ENCODE results near the gene TMOD4. TPM values are rescaled to one million over a fixed set of nuclear protein-coding genes. Genes with fewer than 3 reads are reported as not detected.
"Not testable (repeated sequence)": the region's sequence is repeated elsewhere in the genome, so short reads cannot be mapped to it uniquely, and the experiment has no call there.

TMOD4 gene
- total RNA-seq, result not detected in 2 replicates

DNA sequence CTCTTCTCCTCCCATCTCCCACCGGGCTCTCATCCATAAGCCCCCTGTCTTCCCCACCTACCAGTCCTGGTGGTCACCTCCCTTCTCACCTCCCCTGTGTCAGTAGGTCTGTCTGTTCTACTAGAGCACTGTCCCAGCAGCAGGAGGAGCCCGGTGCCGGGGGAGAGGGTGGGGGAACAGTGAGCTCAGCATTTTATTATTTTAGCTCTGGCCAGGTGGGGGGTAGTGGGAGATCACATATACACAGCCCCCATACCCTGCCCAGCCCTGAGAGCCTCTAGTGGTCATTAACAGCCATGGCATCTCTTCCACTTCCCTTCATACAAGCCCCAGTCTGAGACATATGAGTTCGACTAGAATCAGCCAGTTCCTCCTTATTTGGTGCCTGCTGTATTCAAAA is at the start of gene TMOD4:
Gene TMOD4, minus strand, starts transcription at position 119 of the 400 bp plus-strand sequence. CDS start 1,106 bp downstream, outside the sequence.
- peaks cover 15% of the 10 kb centered on the region for H3K36me3 ChIP-seq (ENCODE audit: control insufficient read depth, insufficient read depth, low read length)
- no peak for DNase-seq (ENCODE audit: low read depth)
- peak; percentile 52 for TF ChIP-seq CTCF (IDR thresholded peaks at IDR 0.05; ENCODE audit: insufficient read depth, low read length, severe bottlenecking)
- no peaks in the 10 kb centered on the region for H3K27me3 ChIP-seq (ENCODE audit: control insufficient read depth, insufficient read depth, low read length)
- H3K4me3 ChIP-seq (ENCODE audit: low read depth, low read length), result no peak within 1 kb of the TSS
- FAIRE-seq, result no peak

DNA sequence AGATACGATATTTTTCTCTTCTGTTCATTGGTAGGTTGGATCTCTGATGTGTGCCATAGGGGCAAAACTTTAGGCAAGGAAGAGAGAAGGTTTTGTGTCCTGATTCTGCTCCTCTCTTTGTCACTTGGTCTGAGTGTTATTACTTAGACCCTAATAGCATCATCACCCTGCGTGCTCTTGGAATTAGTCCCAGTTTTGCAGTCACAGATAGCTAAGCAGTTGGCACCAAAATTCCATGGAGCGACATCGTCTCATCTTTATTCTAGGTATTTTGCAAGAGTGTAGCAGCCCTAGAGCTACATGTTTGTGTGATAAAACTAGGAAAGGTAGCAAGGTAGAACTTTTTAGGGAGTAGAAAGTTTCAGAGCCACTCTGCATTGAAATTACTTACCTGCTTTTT is 46.3 kb upstream of the TMOD4 start:
- H3K36me3 ChIP-seq (ENCODE audit: control insufficient read depth, insufficient read depth, low read length), result peaks cover 7% of the 10 kb centered on the region
- no peaks in the 10 kb centered on the region for H3K27me3 ChIP-seq (ENCODE audit: control insufficient read depth, insufficient read depth, low read length)
- H3K4me3 ChIP-seq (ENCODE audit: low read depth, low read length), result no peak overlapping the region
- FAIRE-seq, result no peak
- no peak for TF ChIP-seq CTCF (IDR thresholded peaks at IDR 0.05; ENCODE audit: insufficient read depth, low read length, severe bottlenecking)
- DNase-seq (ENCODE audit: low read depth), result no peak

DNA sequence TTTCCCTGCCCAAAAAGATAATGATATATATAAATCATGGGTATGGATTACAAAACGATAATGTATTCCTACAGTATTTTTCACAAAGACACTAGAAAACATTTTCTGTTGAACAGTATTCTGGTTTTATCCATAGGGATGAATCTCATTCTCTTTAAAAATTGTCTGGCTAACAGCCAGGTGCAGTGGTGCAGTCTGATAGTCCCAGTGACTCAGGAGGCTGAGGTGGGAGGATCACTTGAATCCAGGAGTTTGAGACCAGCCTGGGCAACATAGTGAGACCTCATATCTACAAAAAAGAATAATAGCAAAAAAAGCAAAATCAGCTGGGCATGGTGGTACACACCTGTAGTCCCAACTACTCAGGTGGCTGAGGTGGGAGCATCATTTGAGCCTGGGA is 45.8 kb upstream of the TMOD4 start:
- H3K36me3 ChIP-seq (ENCODE audit: control insufficient read depth, insufficient read depth, low read length), result peaks cover 7% of the 10 kb centered on the region
- DNase-seq (ENCODE audit: low read depth) (no peak), FAIRE-seq (no peak)
- H3K27me3 ChIP-seq (ENCODE audit: control insufficient read depth, insufficient read depth, low read length), result no peaks in the 10 kb centered on the region
- H3K4me3 ChIP-seq (ENCODE audit: low read depth, low read length), result no peak overlapping the region
- TF ChIP-seq CTCF (IDR thresholded peaks at IDR 0.05; ENCODE audit: insufficient read depth, low read length, severe bottlenecking), result no peak

DNA sequence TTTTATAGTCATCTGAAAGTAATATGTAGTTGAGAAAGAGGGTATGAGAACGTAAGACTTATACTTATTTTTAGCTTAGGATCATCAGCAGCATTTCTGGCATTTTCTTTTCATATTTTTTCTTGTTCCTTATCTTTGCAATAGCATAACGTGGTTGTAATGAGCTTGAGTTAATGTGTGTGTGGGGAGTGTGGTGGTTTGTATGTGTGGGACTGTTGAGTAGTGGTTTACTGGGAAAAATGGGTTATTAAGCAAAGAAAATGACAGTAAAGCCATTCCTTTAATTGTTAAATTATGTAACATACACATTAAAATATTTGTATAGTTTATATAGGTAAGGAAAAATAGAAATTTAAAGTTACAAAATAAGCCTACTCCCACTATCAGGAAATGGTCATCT is 37.8 kb upstream of the TMOD4 start:
- H3K27me3 ChIP-seq (ENCODE audit: control insufficient read depth, insufficient read depth, low read length), result no peaks in the 10 kb centered on the region
- no peak for DNase-seq (ENCODE audit: low read depth)
- no peak for FAIRE-seq
- H3K4me3 ChIP-seq (ENCODE audit: low read depth, low read length), result no peak overlapping the region
- no peak for TF ChIP-seq CTCF (IDR thresholded peaks at IDR 0.05; ENCODE audit: insufficient read depth, low read length, severe bottlenecking)
- H3K36me3 ChIP-seq (ENCODE audit: control insufficient read depth, insufficient read depth, low read length), result peaks cover 6% of the 10 kb centered on the region

GRCh38 chr1:151211972-151212705 is 36.4 kb upstream of the TMOD4 start:
- Histone ChIP-seq H3K27me3 (ENCODE audit: control insufficient read depth, insufficient read depth, low read length) (no peaks in the 10 kb centered on the region), H3K4me3 (ENCODE audit: low read depth, low read length) (no peak overlapping the region), H3K36me3 (ENCODE audit: control insufficient read depth, insufficient read depth, low read length) (peaks cover 6% of the 10 kb centered on the region)
- no peak for TF ChIP-seq CTCF (IDR thresholded peaks at IDR 0.05; ENCODE audit: insufficient read depth, low read length, severe bottlenecking)
- FAIRE-seq, result no peak
- DNase-seq (ENCODE audit: low read depth), result peak; percentile 38

DNA sequence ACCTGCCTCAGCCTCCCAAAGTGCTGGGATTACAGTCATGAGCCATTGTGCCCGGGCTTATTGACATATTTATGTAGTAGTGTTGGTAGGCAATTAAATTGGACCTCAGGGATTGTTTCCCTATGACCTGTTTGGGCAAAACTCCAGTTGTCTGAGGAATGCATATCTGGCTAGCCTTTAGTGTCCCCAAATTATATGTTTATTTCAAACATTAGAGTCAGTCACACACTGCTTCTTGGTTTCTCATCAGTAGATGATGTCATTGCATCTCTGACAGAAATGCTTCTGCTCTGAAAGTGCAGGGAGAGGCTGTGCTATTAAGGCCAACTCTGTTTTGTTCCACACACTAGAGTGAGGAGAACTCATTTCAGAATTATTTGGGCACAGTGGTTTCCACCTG is 35.0 kb upstream of the TMOD4 start:
- no peak for TF ChIP-seq CTCF (IDR thresholded peaks at IDR 0.05; ENCODE audit: insufficient read depth, low read length, severe bottlenecking)
- DNase-seq (ENCODE audit: low read depth) (no peak), FAIRE-seq (no peak)
- H3K4me3 ChIP-seq (ENCODE audit: low read depth, low read length), result no peak overlapping the region
- peaks cover 6% of the 10 kb centered on the region for H3K36me3 ChIP-seq (ENCODE audit: control insufficient read depth, insufficient read depth, low read length)
- H3K27me3 ChIP-seq (ENCODE audit: control insufficient read depth, insufficient read depth, low read length), result no peaks in the 10 kb centered on the region

DNA sequence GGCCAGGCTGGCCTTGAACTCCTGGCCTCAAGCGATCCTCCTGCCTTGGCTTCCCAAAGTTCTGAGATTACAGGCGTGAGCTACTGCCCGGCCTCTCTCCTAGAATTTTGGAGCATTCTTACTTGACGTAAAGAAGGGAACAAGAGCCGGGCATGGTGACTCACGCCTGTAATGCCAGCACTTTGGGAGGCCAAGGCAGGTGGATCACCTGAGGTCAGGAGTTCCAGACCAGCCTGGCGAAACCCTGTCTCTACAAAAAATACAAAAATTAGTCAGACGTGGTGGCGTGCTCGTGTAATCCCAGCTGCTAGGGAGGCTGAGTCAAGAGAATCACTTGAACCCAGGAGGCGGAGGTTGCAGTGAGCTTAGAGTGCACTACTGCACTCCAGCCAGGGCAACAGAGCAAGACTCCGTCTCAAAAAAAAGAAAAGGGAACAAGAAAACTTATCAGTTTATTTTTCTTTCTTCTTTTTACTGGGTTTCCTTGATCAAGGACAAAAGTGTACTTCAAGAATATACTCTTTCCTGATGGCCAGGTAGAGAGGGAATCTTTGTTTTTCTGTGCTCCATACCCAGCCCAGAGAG is 29.7 kb upstream of the TMOD4 start:
- H3K4me3 ChIP-seq (ENCODE audit: low read depth, low read length); H3K27me3 ChIP-seq (ENCODE audit: control insufficient read depth, insufficient read depth, low read length); FAIRE-seq; DNase-seq (ENCODE audit: low read depth): not testable (repeated sequence)
- peaks cover 13% of the 10 kb centered on the region for H3K36me3 ChIP-seq (ENCODE audit: control insufficient read depth, insufficient read depth, low read length)
